GM20000 (cell line): Measurements from ENCODE around the gene PCCA.

ENCODE experiments used
- DNase-seq: peaks from one replicate; pipeline ENCODE4 v3.0.0; 2012; ENCODE audit warnings: low spot score
- CTCF ChIP-seq: IDR thresholded peaks from 2 replicates; pipeline ENCODE4 v1.5.1; 2012; ENCODE audit warnings: mild to moderate bottlenecking, control low read depth; ENCODE audit errors: extremely low read depth, missing control alignments

The PCCA gene

GRCh38 chr13:100100115-100100879 lies 11.4 kb downstream of the PCCA start:
- no peak for TF ChIP-seq CTCF
- no peak for DNase-seq

GRCh38 chr13:100102042-100102441 lies 13.1 kb downstream of the PCCA start:
- TF ChIP-seq CTCF = no peak
- no peak for DNase-seq

- no peak for TF ChIP-seq CTCF
- no peak for DNase-seq
These were observed 17.1 kb downstream of the PCCA start for GRCh38 chr13:100106005-100106404.

GRCh38 chr13:100106705-100107104 lies 17.8 kb downstream of the PCCA start:
- no peak for TF ChIP-seq CTCF
- DNase-seq = no peak

GRCh38 chr13:100108913-100109507 lies 20.1 kb downstream of the PCCA start:
- no peak for DNase-seq
- no peak for TF ChIP-seq CTCF

- no peak for TF ChIP-seq CTCF
- DNase-seq = no peak
These were observed 21.4 kb downstream of the PCCA start for GRCh38 chr13:100110269-100110668.

- no peak for DNase-seq
- no peak for TF ChIP-seq CTCF
These were observed 23.4 kb downstream of the PCCA start for GRCh38 chr13:100112186-100112838.
